Ureter (tissue), 1 donor: ENCODE results near the gene SRL. TPM values are rescaled to one million over a fixed set of nuclear protein-coding genes. Genes with fewer than 3 reads are reported as not detected.
A peak's percentile ranks its signal among the peaks of the same experiment; 100 is the strongest.

Source experiments
- DNase-seq: peaks from one replicate; pipeline ENCODE4 v3.0.0-alpha.2; 2020; ENCODE audit warnings: low spot score
- total RNA-seq: library from RNA; stranded (reverse); gene quantifications from one replicate; pipeline ENCODE4 v1.2.4, GENCODE V29; 2023
- donor health status: DM: yes; HTN: yes; CAD: no.

Gene SRL
- total RNA-seq, 1 donor from 2014 or later = 10.1 TPM

DNA sequence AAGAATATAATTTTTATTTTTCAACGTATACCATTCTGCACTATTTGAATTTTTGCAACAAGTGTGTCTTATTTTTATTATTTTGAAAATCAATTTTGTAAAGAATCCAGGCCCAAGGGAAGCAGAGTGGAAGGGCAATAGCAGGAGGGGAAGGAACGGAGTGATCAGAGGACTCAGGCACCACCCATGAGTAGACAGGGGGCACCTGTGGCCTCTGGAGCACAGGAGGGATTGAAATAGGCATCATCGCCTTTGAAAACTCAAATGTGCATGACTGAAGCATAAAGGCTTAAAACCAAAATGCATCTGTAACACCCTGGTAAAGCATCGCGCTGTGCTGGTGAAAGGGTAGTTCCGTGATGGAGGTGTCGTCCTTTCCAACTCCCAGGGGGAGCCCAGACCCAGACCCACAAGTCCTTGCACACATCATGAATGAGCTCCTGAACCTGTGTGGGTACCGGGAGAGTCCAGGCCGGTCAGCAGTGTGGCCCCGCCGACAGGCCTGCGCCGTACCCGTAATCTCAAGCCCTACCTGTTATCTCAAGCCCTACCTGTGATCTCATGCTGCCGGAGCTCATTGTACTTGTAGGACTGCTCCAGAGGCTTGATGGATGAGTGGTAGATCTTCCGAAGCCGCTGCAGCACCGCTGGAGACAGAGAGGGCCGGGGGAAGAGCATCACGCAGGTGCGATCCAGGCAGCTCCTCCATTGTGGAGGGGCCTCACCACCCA, 39.1 kb downstream of the SRL start:
- no peak for DNase-seq

GRCh38 chr16:4200781-4201137, 41.1 kb downstream of the SRL start:
- DNase-seq = no peak

- peak; percentile 81 for DNase-seq
Measured at GRCh38 chr16:4200000-4200780, 41.7 kb downstream of the SRL start.

GRCh38 chr16:4198816-4199215, 43.1 kb downstream of the SRL start:
- no peak for DNase-seq

GRCh38 chr16:4194661-4195060, 47.2 kb downstream of the SRL start:
- no peak for DNase-seq

DNA sequence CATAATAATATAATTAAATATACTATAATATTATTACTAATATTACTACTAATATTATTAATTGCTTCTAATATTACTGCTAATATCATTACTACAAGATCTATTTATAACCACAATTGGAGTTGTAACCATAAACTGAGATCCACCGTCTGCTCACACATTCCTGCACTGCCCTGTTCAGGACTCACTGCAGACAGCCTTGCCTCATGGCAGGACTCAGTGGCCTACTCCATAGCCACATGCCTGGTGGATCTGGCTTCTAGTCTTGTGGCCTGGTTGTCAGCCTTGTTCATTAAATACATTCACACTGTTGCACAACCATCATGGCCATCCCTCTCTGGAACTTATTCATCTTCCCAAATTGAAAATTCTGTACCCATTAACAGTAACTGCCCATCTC, 48.0 kb downstream of the SRL start:
- DNase-seq = no peak

GRCh38 chr16:4192206-4192605, 49.7 kb downstream of the SRL start:
- DNase-seq = no peak

GRCh38 chr16:4190712-4191333, 51.1 kb downstream of the SRL start:
- DNase-seq = no peak

DNA sequence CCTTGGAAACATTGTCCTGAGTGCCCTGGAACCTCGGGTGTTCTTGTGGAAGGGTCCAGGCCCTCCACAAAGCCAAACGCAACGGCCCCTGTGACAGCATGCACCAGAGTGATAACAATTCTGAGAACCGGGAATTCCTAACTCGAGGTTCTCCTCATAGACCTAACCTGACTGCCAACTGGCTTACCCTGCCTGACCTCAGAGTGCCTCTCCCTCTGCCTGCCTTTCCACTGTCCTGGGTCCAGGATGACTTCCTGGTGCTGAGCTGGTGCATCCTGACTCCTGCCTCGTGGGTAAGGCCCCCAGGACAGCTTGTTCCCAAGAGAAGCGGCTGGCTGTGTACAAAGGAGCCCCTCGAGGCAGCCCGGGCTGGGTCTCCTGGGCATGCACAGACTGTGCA, 51.8 kb downstream of the SRL start:
- no peak for DNase-seq

GRCh38 chr16:4184038-4184702, 57.7 kb downstream of the SRL start:
- no peak for DNase-seq

DNA sequence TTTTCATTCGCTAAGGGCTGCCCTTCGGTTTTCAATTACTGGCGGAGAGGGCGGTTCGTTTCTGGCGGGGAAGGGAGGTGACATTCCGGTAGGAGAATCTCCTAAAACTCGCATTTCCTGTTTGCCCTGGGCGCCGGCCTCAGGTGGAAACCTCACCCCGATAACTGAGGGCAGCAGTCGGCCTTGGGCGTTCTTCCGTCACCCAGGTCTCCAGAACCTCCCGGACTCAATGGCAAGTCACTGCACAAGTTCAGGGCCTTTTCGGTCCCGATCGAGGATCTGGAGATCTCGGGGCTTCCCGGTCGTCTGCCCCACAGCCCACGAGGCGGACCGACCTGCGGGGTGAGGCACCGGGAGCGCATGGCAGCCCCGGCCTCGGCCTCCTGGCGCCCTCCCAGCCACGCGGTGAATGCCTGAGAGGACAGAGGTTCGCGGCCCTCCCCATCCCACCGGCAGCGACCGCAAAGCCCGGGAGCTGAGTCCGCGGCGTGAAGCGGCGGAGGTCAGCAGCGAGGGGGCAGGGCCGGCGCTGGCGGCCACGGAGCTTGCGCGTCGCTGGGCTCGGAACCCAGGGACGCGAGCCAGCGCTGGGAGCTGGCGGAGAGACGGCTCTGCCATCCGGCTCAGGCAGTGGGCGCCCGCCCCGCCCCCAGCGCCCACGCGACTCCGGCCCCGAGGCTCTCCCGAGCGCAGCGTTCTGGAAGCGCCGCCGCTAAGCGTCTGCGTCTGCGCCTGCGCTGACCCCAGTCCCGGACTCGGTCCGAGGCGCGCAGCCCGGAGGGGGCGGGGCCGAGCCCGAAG, 58.4 kb downstream of the SRL start:
- peak; percentile 94 for DNase-seq

DNA sequence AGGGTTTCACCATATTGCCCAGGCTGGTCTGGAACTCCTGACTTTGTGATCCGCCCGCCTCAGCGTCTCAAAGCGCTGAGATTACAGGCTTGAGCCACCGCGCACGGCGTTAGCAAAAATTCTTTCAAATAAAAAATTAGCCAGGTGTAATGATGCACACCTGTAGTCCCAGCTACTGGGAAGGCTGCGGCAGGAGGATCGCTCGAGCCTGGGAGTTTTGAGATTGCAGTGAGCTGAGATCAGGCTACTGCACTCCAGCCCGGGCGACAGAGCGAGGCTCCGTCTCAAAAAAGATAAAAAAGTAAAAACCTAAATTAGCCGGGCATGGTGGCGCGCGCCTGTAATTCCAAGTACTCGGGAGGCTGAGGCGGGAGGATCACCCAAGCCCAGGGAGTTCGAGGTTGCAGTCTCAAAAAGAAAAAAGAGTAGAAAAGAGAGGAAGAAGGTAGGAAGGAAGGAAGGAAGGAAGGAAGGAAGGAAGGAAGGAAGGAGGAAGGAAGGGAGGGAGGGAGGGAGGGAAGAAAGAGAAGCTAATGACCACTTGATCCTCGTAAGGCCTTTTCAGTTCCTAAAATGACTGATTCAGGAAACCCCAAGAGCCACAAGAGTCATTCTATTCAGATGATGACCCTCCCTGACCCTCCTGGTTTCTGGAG, 59.2 kb downstream of the SRL start:
- DNase-seq = no peak

DNA sequence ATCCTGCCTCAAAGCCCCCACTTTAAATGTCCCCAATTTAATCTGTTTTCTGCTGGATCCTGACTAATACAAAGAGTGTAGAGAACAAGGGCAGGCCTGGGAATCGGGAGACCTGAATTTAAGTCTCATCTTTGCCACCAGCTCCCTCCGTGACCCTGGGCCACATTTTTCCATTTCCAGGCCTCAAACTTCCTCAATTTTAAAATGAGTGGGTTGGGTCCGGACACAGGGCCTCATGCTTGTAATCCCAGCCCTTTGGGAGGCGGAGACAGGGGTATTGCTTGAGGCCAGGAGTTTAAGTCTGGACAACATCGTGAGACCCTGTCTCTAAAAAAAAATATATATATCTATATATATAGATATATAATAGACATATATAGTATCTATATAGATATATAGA, 61.4 kb downstream of the SRL start:
- DNase-seq = no peak

DNA sequence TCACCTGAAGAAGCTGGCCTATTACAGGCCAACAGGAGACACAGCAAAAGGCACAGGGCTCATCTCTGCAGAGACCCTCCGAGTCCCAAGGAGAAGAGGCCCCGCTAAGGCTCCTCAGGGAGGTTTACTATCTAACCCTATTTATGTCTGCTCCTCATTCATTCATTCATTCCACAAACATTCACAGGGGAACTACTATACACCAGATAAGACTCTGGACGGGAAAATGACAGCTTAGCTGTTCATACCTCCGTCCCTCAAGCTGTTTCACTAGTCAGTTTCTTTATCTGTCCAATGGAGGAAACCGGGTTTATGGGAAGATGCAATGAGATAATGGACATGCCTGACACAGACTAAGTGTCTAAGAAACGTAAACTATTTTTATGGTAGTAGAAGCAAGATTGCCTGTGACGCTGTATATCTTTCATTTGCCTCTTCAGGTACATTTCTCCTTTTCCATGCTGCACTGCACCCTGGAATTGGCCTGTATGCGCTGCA, 62.1 kb downstream of the SRL start:
- DNase-seq = no peak

DNA sequence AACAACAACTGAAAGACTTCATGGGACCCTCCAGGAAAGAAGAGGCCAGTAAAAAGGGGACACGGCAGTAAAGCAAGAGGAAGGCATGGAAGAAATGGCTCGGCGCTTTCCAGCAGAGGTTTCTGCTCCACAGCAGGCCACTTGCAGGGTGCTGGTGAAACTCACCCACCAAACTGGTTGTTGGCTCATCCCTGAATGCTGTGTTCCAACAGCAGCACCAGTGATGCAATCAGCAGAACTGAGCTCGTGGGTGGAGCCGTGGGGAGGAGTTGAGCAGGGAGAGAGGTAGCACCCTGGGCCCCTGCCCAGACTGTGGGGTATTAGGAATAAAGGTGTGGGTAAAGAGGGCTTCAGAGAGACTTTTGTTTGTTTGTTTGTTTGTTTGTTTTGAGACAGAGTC, 62.9 kb downstream of the SRL start:
- no peak for DNase-seq

DNA sequence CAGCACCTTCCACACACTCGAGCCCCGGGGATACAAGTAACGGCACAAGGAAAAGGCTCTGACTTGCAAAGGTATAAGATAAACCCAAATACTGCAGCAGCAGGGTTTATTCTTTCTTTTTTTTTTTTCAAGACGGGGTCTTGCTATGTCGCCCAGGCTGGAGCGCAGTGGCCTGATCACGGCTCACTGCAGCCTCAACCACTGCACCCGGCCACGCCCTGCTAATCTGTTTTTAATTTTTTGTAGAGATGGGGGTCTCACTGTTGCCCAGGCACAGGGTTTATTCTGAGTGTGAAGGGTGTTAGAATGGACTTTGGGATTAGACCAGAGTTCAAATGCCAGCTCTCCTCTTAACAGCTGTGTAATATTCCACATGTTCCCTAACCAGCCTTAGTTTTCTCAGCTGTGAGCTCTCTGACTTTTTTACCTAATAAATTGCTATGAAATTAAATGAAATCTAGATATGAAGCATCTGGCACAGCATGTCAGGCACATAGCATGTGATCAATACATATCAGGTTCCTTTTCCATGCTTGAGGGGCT, 63.3 kb downstream of the SRL start:
- DNase-seq = no peak

DNA sequence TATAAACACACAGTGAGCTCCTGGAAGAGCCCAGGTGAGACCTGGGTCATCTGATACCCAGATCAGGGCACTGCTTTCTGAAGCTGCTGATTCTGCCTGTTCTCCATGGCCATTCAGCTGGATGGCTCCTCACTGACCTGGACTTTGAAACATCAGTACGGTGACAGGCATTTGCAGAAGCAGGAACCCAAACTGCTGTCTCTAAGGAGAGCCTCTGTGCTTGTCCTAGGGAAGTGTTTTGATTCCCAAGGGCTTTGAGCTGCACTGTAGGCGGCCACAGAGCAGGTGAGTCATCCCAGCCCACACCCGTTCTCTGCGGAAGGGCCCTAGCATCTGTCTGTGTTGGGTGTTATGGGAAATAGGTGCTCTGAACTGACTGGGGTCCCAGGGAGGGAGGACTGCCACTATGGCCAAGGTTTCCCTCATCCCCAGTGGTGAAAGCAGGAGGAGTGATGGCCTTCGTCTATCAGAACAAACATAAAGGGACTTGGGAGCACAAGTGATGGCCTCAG, 64.9 kb downstream of the SRL start:
- DNase-seq = no peak

GRCh38 chr16:4175849-4176248, 66.0 kb downstream of the SRL start:
- no peak for DNase-seq

GRCh38 chr16:4172070-4172469, 69.8 kb downstream of the SRL start:
- DNase-seq = no peak

DNA sequence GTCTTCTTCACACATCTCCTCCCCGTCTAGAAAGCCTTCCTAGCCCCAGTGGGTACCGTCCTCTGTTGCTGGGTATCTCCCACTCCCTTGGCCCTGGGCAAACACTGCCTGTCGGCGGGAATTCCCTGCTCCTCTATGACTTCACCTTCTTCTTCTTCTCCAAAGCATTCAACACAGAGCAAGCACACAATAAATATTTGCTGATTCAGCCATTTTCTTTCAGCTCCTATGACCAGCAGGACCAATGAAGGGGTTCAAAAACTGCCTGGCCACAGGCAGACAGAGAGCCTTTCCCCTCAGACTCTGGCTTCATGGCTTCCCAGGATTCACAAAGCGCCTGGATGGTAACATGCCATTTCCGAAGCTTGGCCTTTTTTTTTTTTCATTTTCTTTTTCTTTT, 72.5 kb downstream of the SRL start:
- no peak for DNase-seq
